Fibroblast of skin of abdomen (primary cell): ENCODE measurements around the gene PEX5. TPM values are rescaled to one million over a fixed set of nuclear protein-coding genes. Genes with fewer than 3 reads are reported as not detected.

Experiments used
- DNase-seq: peaks from one replicate; pipeline ENCODE4 v3.0.0-alpha.2; 2013
- polyA plus RNA-seq, 2 experiments: library from polyadenylated mRNA; unstranded; fragments of 120-200 nt; gene quantifications; one replicate each; pipeline ENCODE4 v1.2.1, GENCODE V29; 2013; ENCODE audit not compliant: insufficient read length in 2 of 2

PEX5 gene
- polyA plus RNA-seq (2013, experiment 1 of 2; ENCODE audit: insufficient read length), result 31.4 TPM
- 30.9 TPM for polyA plus RNA-seq (2013, experiment 2 of 2; ENCODE audit: insufficient read length)

DNA sequence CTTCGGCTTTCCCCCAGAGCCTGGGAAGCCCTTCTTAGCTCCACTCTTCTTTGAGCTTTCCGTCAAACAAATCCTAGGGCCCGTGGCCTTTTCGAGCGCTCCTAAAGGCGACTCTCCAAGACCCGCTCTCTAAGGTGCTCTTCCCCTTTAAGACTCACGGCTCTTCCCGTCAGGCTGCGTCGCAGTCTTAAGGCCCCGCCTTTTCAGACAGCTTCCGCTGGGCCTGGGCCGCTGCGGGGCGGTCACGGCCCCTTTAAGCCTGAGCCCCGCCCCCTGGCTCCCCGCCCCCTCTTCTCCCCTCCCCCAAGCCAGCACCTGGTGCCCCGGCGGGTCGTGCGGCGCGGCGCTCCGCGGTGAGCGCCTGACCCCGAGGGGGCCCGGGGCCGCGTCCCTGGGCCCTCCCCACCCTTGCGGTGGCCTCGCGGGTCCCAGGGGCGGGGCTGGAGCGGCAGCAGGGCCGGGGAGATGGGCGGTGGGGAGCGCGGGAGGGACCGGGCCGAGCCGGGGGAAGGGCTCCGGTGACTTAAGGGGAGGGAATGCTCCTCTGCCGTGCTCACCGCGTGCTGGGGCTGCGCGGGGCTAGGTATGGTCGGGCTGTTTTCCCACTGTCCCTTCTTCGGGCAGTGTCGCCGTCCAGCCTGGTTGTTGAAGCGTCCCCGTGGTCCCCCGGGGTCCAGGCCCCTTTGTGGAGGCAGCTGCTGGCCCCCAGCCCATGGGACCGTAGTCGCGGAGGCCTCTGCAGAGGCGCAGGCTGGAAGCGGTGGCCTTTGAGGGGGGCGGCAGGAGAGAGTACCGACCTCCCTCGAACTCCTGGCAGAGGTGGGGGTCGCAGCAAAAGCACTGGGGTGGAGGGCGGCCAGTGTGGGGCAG is at the start of gene PEX5:
Gene PEX5, plus strand, starts transcription at position 289 of the 870 bp plus-strand sequence. CDS start 692 bp downstream, outside the sequence.
- peak; percentile 92 for DNase-seq

GRCh38 chr12:7141351-7142005 is 48.0 kb upstream of the PEX5 start:
- no peak for DNase-seq

DNA sequence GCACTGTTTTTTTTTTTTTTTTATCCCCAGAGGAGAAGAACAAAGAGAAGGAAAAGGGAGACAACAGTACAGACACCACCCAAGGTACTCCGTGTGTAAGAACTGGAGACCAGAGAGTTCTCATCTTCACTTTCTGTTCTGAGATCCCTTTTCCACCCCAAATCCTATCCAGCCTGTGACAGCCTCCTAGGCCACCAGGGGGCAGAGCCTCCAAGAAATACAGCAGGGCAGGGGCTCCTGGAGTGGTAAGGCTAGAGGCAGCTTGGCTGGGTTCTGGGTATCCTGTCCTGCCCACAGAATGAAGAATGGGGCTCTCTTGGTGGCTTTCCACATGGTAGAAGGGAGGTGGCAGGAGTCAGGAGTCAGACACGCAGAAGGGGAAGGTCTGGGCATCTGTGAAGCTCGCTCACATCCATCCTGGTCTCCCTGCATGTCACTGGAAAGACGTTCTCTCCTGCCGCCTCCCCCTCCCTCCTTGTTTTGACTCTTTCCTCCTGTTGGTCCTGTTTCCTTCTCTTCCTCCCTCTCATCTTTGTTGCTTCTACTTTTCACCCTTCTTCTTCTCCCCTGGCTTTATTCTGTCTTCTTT is 47.3 kb upstream of the PEX5 start:
- DNase-seq, result peak; percentile 44

DNA sequence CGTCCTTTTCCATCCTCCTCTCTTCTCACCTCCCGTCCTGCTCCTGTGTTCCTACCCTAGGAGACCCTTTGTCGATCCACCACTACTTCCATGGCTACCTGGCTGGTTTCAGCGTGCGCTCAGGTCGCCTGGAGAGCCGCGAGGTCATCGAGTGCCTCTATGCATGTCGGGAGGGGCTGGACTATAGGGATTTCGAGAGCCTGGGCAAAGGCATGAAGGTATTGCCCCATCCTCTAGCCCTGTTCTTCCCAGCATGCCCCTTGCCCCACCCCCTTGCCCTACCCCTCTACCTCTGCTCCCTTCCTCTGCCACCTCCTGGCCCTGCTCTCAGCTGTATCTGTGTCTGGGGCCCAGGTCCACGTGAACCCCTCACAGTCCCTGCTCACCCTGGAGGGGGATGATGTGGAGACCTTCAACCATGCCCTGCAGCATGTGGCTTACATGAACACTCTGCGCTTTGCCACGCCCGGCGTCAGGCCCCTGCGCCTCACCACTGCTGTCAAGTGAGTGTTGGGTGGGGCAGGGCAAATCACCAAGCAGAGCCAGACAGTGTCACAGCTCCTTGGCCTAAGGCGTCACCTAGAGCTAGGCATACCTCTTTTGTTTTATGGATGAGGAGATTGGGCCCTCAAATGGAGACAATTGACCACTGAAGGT is 46.5 kb upstream of the PEX5 start:
- no peak for DNase-seq

DNA sequence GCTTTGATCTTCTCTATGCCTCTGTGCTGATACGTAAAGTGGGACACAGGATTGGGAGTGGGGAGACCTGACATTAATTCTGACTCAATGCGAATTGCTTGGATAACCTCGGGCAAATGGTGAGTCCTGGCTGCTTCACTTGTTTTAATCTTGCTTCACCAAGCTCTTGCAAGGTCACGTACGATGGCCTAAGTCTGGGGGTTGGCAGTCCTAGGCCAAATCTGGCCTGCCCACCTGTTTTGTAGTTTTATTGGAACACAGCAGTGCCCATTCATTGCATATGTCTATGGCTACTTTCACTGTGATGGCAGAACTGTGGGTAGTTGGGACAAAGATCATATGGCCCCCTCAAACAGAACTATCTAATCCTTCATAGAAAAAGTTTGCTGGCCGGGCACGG is 45.9 kb upstream of the PEX5 start:
- no peak for DNase-seq

GRCh38 chr12:7144414-7145120 is 44.9 kb upstream of the PEX5 start:
- DNase-seq, result peak; percentile 36

DNA sequence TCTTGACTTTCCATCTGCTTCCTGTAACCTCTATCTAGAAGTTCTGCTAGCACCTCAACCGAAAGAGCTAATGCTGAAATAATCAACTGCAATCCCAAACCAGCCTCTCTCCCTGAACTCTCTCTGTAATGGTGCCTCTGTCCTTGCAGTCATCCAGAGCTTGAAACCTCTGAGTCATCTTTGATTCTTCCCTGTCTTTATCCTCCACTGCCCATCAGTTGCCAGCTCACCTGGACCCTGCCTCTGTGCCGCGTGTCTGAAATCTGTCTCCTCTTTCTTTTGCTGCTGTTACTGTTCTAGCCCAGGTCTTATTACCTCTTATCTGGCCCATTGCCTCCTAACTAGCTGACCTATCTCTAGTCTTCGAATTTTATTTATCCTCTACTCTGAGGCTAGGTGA is 43.8 kb upstream of the PEX5 start:
- no peak for DNase-seq

GRCh38 chr12:7146228-7146627 is 43.3 kb upstream of the PEX5 start:
- DNase-seq, result no peak

DNA sequence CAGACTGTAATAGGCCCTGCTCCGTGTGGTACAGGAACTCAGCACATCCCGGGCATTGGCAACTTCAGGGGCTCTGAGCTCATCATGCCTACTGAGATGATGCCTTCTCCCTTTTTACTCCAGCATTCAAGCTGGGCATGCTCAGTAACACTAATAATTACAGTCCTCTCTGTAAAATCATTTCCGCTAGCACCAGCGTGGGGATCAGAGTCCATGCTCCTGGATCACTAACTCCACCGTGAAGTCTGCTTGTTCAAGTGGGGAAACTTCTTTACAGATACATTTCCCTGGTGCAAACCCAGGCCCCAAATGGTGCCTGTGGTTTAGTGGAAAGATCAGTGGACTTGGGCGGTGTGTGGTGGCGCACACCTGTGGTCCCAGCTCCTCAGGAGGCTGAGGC is 42.6 kb upstream of the PEX5 start:
- DNase-seq, result no peak

DNA sequence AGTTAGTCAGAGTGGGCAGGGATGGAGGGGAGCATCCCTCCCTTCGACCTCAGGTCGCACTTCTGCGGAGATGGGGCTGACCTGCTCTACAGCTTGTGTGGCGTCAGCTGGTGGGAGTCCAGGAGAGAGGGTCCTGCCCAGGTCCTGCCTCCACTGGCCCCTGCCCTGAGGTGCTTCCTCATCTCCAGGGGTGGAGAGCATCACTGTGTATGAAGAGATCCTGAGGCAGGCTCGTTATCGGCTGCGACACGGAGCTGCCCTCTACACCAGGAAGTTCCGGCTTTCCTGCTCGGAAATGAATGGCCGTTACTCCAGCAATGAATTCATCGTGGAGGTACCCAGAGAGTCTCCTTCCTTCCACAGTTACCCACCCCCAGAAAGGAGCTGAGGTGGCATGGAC is 39.1 kb upstream of the PEX5 start:
- DNase-seq, result no peak

DNA sequence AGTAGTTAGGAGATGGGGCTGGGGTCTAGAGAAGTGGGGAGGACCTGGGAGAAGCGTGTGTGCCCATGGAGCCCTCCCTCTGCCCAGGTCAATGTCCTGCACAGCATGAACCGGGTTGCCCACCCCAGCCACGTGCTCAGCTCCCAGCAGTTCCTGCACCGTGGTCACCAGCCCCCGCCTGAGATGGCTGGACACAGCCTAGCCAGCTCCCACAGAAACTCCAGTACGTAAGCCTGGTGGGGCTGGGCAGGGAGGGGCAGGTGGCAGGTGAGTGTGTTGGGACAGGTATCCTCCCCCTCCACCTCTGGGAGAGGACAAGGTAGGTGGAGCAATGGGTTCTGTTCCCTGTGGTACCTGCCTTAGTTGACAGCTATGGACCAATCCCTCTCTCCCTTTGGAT is 38.6 kb upstream of the PEX5 start:
- no peak for DNase-seq

DNA sequence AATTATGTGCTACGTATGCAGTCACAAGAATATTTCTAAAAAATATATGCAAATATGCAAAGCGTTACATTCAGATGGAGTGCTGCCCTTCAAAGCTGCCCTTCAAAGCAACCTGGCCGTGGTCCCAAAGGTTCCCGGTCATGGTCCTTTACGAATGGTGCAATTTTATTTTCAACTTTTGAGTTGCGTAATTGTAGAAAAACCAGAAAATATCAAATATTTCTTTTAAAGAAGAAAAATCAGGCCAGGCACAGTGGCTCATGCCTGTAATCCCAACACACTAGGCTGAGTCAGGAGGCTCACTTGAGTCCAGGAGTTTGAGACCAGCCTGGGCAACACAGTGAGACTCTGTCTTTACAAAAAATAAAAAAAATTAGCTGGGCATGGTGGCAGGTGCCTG is 38.0 kb upstream of the PEX5 start:
- no peak for DNase-seq

- no peak for DNase-seq
These were observed 36.7 kb upstream of the PEX5 start for GRCh38 chr12:7152818-7153217.

DNA sequence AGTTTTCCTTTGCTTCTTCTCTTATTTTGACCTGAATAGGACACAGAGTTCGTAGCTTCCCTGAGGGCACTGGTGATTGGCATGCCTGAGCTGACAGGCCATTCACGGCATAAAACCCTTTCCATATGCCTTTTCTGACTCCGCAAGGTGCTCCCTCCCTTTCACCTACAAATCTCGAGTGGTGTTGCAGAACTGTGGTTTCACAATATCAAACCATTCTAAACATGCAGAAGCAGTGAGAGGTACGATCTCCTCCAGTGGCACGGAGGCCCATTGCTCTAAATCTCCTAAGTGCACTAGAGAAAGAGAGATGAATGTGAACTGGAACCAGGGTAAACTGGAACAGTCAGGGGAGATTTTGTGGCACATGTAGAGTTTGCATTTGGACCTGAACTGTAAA is 35.4 kb upstream of the PEX5 start:
- no peak for DNase-seq

DNA sequence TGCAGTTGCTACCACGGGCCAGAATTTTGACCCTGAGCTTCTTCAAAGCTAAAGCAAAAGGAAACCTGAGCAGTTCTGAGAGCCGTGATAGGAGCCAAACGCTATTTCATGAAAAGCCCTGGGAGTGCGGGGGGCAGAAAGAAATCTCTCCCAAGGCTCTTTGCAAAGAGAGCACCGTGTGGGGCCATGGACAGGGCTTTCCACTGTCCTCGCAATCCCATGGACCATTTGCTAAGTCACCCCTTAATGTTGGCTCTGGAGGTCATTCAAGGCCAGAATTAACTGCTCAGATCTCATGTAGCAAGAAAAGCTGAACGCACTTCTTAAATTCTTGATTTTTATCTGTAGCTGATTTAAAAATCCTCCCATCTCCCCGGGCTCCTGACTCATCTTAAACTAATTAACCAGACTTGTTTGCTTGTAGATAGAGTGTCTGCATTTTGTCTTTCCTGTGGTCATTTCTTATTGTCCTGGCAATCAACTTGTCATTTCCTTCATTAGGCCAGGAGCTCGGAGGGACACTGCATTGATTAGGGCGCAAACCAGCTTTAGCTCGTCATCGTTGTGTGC is 34.5 kb upstream of the PEX5 start:
- no peak for DNase-seq

- no peak for DNase-seq
These were observed 33.9 kb upstream of the PEX5 start for GRCh38 chr12:7155471-7156034.

GRCh38 chr12:7156259-7157197 is 33.0 kb upstream of the PEX5 start:
- no peak for DNase-seq

- no peak for DNase-seq
These were observed 32.1 kb upstream of the PEX5 start for GRCh38 chr12:7157391-7157790.

GRCh38 chr12:7158781-7159609 is 30.5 kb upstream of the PEX5 start:
- no peak for DNase-seq

DNA sequence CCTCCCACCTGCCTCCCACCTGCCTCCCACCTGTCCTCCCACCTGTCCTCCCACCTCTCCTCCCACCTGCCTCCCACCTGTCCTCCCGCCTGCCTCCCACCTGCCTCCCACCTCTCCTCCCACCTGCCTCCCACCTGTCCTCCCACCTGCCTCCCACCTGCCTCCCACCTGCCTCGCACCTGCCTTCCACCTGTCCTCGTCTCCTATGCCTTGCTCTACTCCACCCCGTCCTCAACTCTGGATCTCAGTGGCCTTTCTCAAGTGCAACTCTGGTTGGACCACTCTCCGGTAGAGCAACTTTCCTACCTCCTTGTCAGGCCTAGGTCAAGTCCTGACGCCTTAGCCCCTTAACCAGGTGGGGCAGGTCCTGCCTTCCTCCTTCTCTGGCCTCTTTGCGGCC is 29.3 kb upstream of the PEX5 start:
- no peak for DNase-seq
